ENCODE data around the gene MMP20. TPM values are rescaled to one million over a fixed set of nuclear protein-coding genes. Genes with fewer than 3 reads are reported as not detected.

Gene MMP20
- total RNA-seq, 1 experiment from 2014 or later, result not detected

GRCh38 chr11:102656528-102656927 is 31.4 kb upstream of the MMP20 start:
- BruUV-seq (replicated peaks), result no TSS peak
- ChIA-PET CTCF (no interaction called here), POLR2A (ENCODE audit: low non-redundant PET) (no interaction called here)
- TF ChIP-seq EZH2 (IDR thresholded peaks at IDR 0.05; ENCODE audit: borderline replicate concordance, low read depth, low read length, poor library complexity, severe bottlenecking), result no peak
- no peak for TF ChIP-seq CTCF (conservative IDR thresholded peaks at IDR 0.05; ENCODE audit: low read depth, low read length)
- Histone ChIP-seq H3K36me3 (ENCODE audit: insufficient read depth, low read length, poor library complexity, severe bottlenecking) (no peaks in the 10 kb centered on the region), H3K4me3 (ENCODE audit: low read depth, low read length, poor library complexity, severe bottlenecking) (no peak overlapping the region), H3K4me1 (ENCODE audit: insufficient read depth, low read length, poor library complexity, severe bottlenecking) (no peaks in the 10 kb centered on the region), H3K9me3 (ENCODE audit: low read depth, low read length, poor library complexity, severe bottlenecking) (peaks cover 5% of the 10 kb centered on the region), H3K27ac (ENCODE audit: low read depth, low read length, poor library complexity, severe bottlenecking) (no peak overlapping the region), H3K27me3 (replicated peaks; ENCODE audit: insufficient read depth, low read depth, low read length, poor library complexity) (peaks cover 26% of the 10 kb centered on the region)
- intact Hi-C loops (cut with micrococcal nuclease; ENCODE audit: unreplicated experiment), result no loop called here
- no peak for DNase-seq (ENCODE audit: low spot score)

GRCh38 chr11:102655547-102655946 is 30.4 kb upstream of the MMP20 start:
- H3K36me3 ChIP-seq (ENCODE audit: insufficient read depth, low read length, poor library complexity, severe bottlenecking), result no peaks in the 10 kb centered on the region
- no peak overlapping the region for H3K27ac ChIP-seq (ENCODE audit: low read depth, low read length, poor library complexity, severe bottlenecking)
- BruUV-seq (replicated peaks), result no TSS peak
- ChIA-PET CTCF (no interaction called here), POLR2A (ENCODE audit: low non-redundant PET) (no interaction called here)
- peaks cover 5% of the 10 kb centered on the region for H3K9me3 ChIP-seq (ENCODE audit: low read depth, low read length, poor library complexity, severe bottlenecking)
- no peak overlapping the region for H3K4me3 ChIP-seq (ENCODE audit: low read depth, low read length, poor library complexity, severe bottlenecking)
- TF ChIP-seq EZH2 (IDR thresholded peaks at IDR 0.05; ENCODE audit: borderline replicate concordance, low read depth, low read length, poor library complexity, severe bottlenecking) (no peak), CTCF (conservative IDR thresholded peaks at IDR 0.05; ENCODE audit: low read depth, low read length) (no peak)
- no peak for DNase-seq (ENCODE audit: low spot score)
- H3K4me1 ChIP-seq (ENCODE audit: insufficient read depth, low read length, poor library complexity, severe bottlenecking), result no peaks in the 10 kb centered on the region
- intact Hi-C loops (cut with micrococcal nuclease; ENCODE audit: unreplicated experiment), result no loop called here
- peaks cover 30% of the 10 kb centered on the region for H3K27me3 ChIP-seq (replicated peaks; ENCODE audit: insufficient read depth, low read depth, low read length, poor library complexity)

GRCh38 chr11:102654761-102655160 is 29.6 kb upstream of the MMP20 start:
- BruUV-seq (replicated peaks), result no TSS peak
- DNase-seq (ENCODE audit: low spot score), result no peak
- TF ChIP-seq CTCF (conservative IDR thresholded peaks at IDR 0.05; ENCODE audit: low read depth, low read length) (no peak), EZH2 (IDR thresholded peaks at IDR 0.05; ENCODE audit: borderline replicate concordance, low read depth, low read length, poor library complexity, severe bottlenecking) (no peak)
- intact Hi-C loops (cut with micrococcal nuclease; ENCODE audit: unreplicated experiment), result no loop called here
- peaks cover 30% of the 10 kb centered on the region for H3K27me3 ChIP-seq (replicated peaks; ENCODE audit: insufficient read depth, low read depth, low read length, poor library complexity)
- no peak overlapping the region for H3K4me3 ChIP-seq (ENCODE audit: low read depth, low read length, poor library complexity, severe bottlenecking)
- H3K4me1 ChIP-seq (ENCODE audit: insufficient read depth, low read length, poor library complexity, severe bottlenecking), result no peaks in the 10 kb centered on the region
- H3K27ac ChIP-seq (ENCODE audit: low read depth, low read length, poor library complexity, severe bottlenecking), result no peak overlapping the region
- H3K9me3 ChIP-seq (ENCODE audit: low read depth, low read length, poor library complexity, severe bottlenecking), result peaks cover 5% of the 10 kb centered on the region
- no peaks in the 10 kb centered on the region for H3K36me3 ChIP-seq (ENCODE audit: insufficient read depth, low read length, poor library complexity, severe bottlenecking)
- ChIA-PET POLR2A (ENCODE audit: low non-redundant PET) (no interaction called here), CTCF (no interaction called here)
